Measurements from ENCODE around the gene SLC2A1. TPM values are rescaled to one million over a fixed set of nuclear protein-coding genes. Genes with fewer than 3 reads are reported as not detected.
A peak's percentile ranks its signal among the peaks of the same experiment; 100 is the strongest.

Gene SLC2A1
- total and polyA plus RNA-seq, 9 of the 15 experiments (the other 6 are each of a cell fraction or from before 2014, with no cell fraction given), result 12.6 to 153 (median 48.0) TPM

DNA sequence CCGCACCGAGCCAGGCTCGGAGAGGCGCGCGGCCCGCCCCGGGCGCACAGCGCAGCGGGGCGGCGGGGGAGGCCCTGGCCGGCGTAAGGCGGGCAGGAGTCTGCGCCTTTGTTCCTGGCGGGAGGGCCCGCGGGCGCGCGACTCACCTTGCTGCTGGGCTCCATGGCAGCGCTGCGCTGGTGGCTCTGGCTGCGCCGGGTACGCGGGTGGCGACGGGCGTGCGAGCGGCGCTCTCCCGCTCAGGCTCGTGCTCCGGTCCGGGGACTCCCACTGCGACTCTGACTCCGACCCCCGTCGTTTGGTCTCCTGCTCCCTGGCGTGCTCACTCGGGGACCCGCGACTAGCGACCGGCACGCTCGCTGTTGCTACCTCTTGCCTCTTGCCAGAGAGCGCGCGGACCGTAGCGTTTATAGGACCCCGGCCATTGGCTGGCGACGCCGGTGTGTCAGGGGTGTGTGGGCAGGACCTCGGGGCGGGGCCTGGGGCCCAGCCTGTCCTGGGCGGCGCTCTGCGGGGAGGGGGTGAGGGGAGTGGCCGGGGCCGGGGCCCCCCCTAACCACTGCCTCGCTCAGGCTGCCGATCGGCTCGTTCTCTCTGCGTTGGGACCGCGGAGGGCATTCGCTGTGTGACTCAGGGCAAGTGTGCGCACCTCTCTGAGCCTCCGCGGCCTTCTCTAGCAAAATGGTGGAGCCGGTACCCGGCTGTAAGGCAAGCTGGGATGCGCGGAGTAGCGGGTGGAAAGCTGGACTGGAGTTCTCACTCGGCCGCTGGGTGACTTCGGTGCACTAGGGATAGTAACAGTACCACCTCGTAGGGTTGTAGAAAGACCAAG is at the start of gene SLC2A1 (continued):
- TF ChIP-seq, protein P1, sequence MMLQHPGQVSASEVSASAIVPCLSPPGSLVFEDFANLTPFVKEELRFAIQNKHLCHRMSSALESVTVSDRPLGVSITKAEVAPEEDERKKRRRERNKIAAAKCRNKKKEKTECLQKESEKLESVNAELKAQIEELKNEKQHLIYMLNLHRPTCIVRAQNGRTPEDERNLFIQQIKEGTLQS (IDR thresholded peaks at IDR 0.05), result no peak
- TF ChIP-seq, protein P1 (CRISPR knock-in tag; conservative IDR thresholded peaks at IDR 0.05), result no peak
- TF ChIP-seq SREBF1 (IDR thresholded peaks at IDR 0.05; ENCODE audit: borderline replicate concordance, low read depth, low read length) (no peak), WHSC1 (IDR thresholded peaks at IDR 0.05; ENCODE audit: low read length) (no peak), GATAD2A (IDR thresholded peaks at IDR 0.05) (no peak), SMAD3 (CRISPR knock-in tag; conservative IDR thresholded peaks at IDR 0.05) (no peak), MBD2 (IDR thresholded peaks at IDR 0.05; ENCODE audit: borderline replicate concordance, low read depth) (peak; percentile 78; the same call in 1 of the 2 replicates), KAT8 (IDR thresholded peaks at IDR 0.05; ENCODE audit: low read depth) (no peak), MECOM (CRISPR knock-in tag; IDR thresholded peaks at IDR 0.05) (no peak), DACH1 (IDR thresholded peaks at IDR 0.05; ENCODE audit: partially characterized antibody) (peak; percentile 14), ZNF551 (CRISPR knock-in tag; IDR thresholded peaks at IDR 0.05) (no peak), HNRNPH1 (optimal IDR thresholded peaks at IDR 0.05; ENCODE audit: low read depth, low read length) (no peak), PYGO2 (tag; IDR thresholded peaks at IDR 0.05) (no peak), FUS (optimal IDR thresholded peaks at IDR 0.05; ENCODE audit: low read depth, low read length) (peak; percentile 6), ZNF224 (CRISPR knock-in tag; IDR thresholded peaks at IDR 0.05) (no peak), ZNF124 (CRISPR knock-in tag; IDR thresholded peaks at IDR 0.05) (no peak), SIRT6 (IDR thresholded peaks at IDR 0.05; ENCODE audit: low read depth, low read length) (no peak), ZNF668 (CRISPR knock-in tag; IDR thresholded peaks at IDR 0.05) (no peak), NCOA1 (IDR thresholded peaks at IDR 0.05; ENCODE audit: low read depth) (no peak), EP300 (IDR thresholded peaks at IDR 0.05; ENCODE audit: low read length) (no peak)
- TF ChIP-seq, protein P2, sequence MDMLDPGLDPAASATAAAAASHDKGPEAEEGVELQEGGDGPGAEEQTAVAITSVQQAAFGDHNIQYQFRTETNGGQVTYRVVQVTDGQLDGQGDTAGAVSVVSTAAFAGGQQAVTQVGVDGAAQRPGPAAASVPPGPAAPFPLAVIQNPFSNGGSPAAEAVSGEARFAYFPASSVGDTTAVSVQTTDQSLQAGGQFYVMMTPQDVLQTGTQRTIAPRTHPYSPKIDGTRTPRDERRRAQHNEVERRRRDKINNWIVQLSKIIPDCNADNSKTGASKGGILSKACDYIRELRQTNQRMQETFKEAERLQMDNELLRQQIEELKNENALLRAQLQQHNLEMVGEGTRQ (CRISPR knock-in tag; IDR thresholded peaks at IDR 0.05), result no peak
- TF ChIP-seq, protein P3, sequence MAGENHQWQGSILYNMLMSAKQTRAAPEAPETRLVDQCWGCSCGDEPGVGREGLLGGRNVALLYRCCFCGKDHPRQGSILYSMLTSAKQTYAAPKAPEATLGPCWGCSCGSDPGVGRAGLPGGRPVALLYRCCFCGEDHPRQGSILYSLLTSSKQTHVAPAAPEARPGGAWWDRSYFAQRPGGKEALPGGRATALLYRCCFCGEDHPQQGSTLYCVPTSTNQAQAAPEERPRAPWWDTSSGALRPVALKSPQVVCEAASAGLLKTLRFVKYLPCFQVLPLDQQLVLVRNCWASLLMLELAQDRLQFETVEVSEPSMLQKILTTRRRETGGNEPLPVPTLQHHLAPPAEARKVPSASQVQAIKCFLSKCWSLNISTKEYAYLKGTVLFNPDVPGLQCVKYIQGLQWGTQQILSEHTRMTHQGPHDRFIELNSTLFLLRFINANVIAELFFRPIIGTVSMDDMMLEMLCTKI (IDR thresholded peaks at IDR 0.05; ENCODE audit: partially characterized antibody), result no peak
- TF ChIP-seq, protein P4, sequence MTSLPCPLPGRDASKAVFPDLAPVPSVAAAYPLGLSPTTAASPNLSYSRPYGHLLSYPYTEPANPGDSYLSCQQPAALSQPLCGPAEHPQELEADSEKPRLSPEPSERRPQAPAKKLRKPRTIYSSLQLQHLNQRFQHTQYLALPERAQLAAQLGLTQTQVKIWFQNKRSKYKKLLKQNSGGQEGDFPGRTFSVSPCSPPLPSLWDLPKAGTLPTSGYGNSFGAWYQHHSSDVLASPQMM (CRISPR knock-in tag; IDR thresholded peaks at IDR 0.05), result no peak
